Mesenchymal stem cell (in vitro differentiated cells and primary cell): ENCODE data around the gene NUMA1.

Experiments used
- DNase-seq: peaks from one replicate; pipeline ENCODE4 v3.0.0-alpha.2; 2013
- H2AFZ ChIP-seq: one replicate; pipeline ENCODE4 v1.6.1; 2013; ENCODE audit warnings: low read depth, mild to moderate bottlenecking, control low read depth, inconsistent platforms, low read length, moderate library complexity
- H2AK5ac ChIP-seq: 2 replicates; pipeline ENCODE4 v1.6.1; 2013; ENCODE audit warnings: low read length, moderate library complexity, mild to moderate bottlenecking, inconsistent platforms; ENCODE audit not compliant: severe bottlenecking
- H2BK120ac ChIP-seq: one replicate; pipeline ENCODE4 v1.6.1; 2013; ENCODE audit warnings: low read depth, mild to moderate bottlenecking, inconsistent platforms, low read length, moderate library complexity
- H2BK12ac ChIP-seq, 2 experiments: one replicate each; pipeline ENCODE4 v1.6.1; 2013; ENCODE audit warnings: inconsistent platforms in 2 of 2, low read length in 2 of 2, mild to moderate bottlenecking in 2 of 2, moderate library complexity in 2 of 2, control low read depth in 1 of 2
- H2BK15ac ChIP-seq: one replicate; pipeline ENCODE4 v1.6.1; 2013; ENCODE audit warnings: mild to moderate bottlenecking, low read depth, inconsistent platforms; ENCODE audit not compliant: poor library complexity, severe bottlenecking
- H2BK5ac ChIP-seq: 2 replicates; pipeline ENCODE4 v1.6.1; 2013; ENCODE audit warnings: low read depth, mild to moderate bottlenecking, low read length, control low read depth, inconsistent platforms; ENCODE audit not compliant: poor library complexity, severe bottlenecking
- H3K14ac ChIP-seq, 2 experiments: one replicate each; pipeline ENCODE4 v1.6.1; 2013; ENCODE audit warnings: inconsistent platforms in 2 of 2, low read length in 2 of 2, control low read depth in 1 of 2, mild to moderate bottlenecking in 1 of 2, moderate library complexity in 1 of 2
- H3K18ac ChIP-seq, 2 experiments: one replicate each; pipeline ENCODE4 v1.6.1; 2013; ENCODE audit warnings: inconsistent platforms in 2 of 2, low read length in 2 of 2, control low read depth in 1 of 2, low read depth in 1 of 2, mild to moderate bottlenecking in 1 of 2
- H3K23ac ChIP-seq, 2 experiments: one replicate each; pipeline ENCODE4 v1.6.1; 2013; ENCODE audit warnings: inconsistent platforms in 2 of 2, low read length in 2 of 2, mild to moderate bottlenecking in 2 of 2, moderate library complexity in 2 of 2, control low read depth in 1 of 2
- H3K27ac ChIP-seq: 2 replicates; pipeline ENCODE4 v1.5.1; 2013; ENCODE audit warnings: mild to moderate bottlenecking, moderate library complexity, low read length, control low read depth, inconsistent platforms; ENCODE audit not compliant: poor library complexity, severe bottlenecking
- H3K27me3 ChIP-seq, 2 experiments: 2 replicates each; pipeline versions ENCODE4 v1.6.1 to v1.7.0; 2013; ENCODE audit warnings: low read length in 2 of 2, mild to moderate bottlenecking in 2 of 2, moderate library complexity in 2 of 2, control low read depth in 1 of 2, inconsistent platforms in 1 of 2; ENCODE audit not compliant: control insufficient read depth in 1 of 2, insufficient read depth in 1 of 2
- H3K36me3 ChIP-seq, 2 experiments: 2 replicates each; pipeline versions ENCODE4 v1.6.1 to v1.7.0; 2013; ENCODE audit warnings: low read length in 2 of 2, control low read depth in 1 of 2, inconsistent platforms in 1 of 2, low read depth in 1 of 2, mild to moderate bottlenecking in 1 of 2; ENCODE audit not compliant: insufficient read depth in 2 of 2, control insufficient read depth in 1 of 2
- H3K4ac ChIP-seq, 2 experiments: one replicate each; pipeline ENCODE4 v1.6.1; 2013; ENCODE audit warnings: inconsistent platforms in 2 of 2, low read length in 2 of 2, mild to moderate bottlenecking in 2 of 2, moderate library complexity in 2 of 2, control low read depth in 1 of 2, low read depth in 1 of 2
- H3K4me1 ChIP-seq: 2 replicates; pipeline ENCODE4 v1.6.1; 2013; ENCODE audit warnings: low read depth, low read length, control low read depth; ENCODE audit not compliant: control insufficient read depth, insufficient read depth
- H3K4me2 ChIP-seq: 2 replicates; pipeline ENCODE4 v1.6.1; 2013; ENCODE audit warnings: low read length, mild to moderate bottlenecking, inconsistent platforms; ENCODE audit not compliant: poor library complexity, severe bottlenecking
- H3K4me3 ChIP-seq, 2 experiments: 2 replicates each; pipeline versions ENCODE4 v1.5.1 to v1.7.0; 2013; ENCODE audit warnings: low read length in 2 of 2, mild to moderate bottlenecking in 2 of 2, control low read depth in 1 of 2, low read depth in 1 of 2; ENCODE audit not compliant: insufficient read depth in 1 of 2
- H3K79me1 ChIP-seq: replicated peaks from 2 replicates; pipeline ENCODE4 v1.6.1; 2013; ENCODE audit warnings: mild to moderate bottlenecking, control low read depth, low read length, inconsistent platforms; ENCODE audit not compliant: poor library complexity, severe bottlenecking
- H3K9ac ChIP-seq: 2 replicates; pipeline ENCODE4 v1.7.0; 2013; ENCODE audit warnings: mild to moderate bottlenecking, low read length, moderate library complexity
- H3K9me3 ChIP-seq: 2 replicates; pipeline ENCODE4 v1.7.0; 2013; ENCODE audit warnings: mild to moderate bottlenecking, low read length; ENCODE audit not compliant: control insufficient read depth
- H4K8ac ChIP-seq: one replicate; pipeline ENCODE4 v1.6.1; 2013; ENCODE audit warnings: inconsistent platforms, mild to moderate bottlenecking, low read length, moderate library complexity
- H4K91ac ChIP-seq: one replicate; pipeline ENCODE4 v1.6.1; 2013; ENCODE audit warnings: mild to moderate bottlenecking, low read length, inconsistent platforms
- WGBS: methylation state at CpG from one replicate; pipeline ENCODE4 v1.1.7; 2013; ENCODE audit warnings: mixed read lengths; 5-methylcytosine and 5-hydroxymethylcytosine counted together

Gene NUMA1

DNA sequence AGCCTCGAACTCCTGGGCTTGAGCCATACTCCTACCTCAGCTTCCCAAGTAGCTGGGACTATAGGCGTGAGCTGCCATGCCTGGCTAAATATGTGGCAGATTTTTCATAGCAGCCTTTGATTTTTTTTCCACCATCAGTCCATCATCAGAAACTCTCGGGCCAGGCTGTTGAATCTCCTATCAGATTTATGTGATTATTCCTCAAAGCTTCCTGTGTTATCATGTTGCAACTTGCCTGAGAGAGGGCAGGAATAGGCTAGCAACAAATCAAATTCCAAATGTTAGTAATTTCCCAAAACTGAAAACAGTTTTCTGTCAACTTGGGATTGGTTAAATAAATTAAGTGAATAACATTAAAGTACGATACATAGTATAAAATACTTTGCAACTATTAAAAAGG is 3.7 kb upstream of the NUMA1 start:
- Histone ChIP-seq H4K8ac (no peak overlapping the region), H3K14ac (no peak overlapping the region), H2AFZ (no peak overlapping the region), H3K4me2 (no peak overlapping the region), H2BK5ac (no peak overlapping the region), H3K79me1 (peaks cover 11% of the 10 kb centered on the region), H2BK15ac (no peak overlapping the region), H2BK120ac (no peak overlapping the region), H3K4me1 (peaks cover 3% of the 10 kb centered on the region), H2BK12ac (no peak overlapping the region), H3K36me3 (peaks cover 6 to 32% of the 10 kb centered on the region in 2 experiments), H3K23ac (no peak overlapping the region), H4K91ac (no peak overlapping the region), H3K9ac (no peak overlapping the region), H3K27me3 (no peaks in the 10 kb centered on the region), H3K4me3 (no peak overlapping the region), H3K9me3 (no peaks in the 10 kb centered on the region), H3K4ac (no peak overlapping the region), H3K18ac (no peak overlapping the region), H2AK5ac (no peak overlapping the region), H3K27ac (no peak overlapping the region)
- WGBS = 88% methylated on average over 2 of the region's 4 CpGs
- DNase-seq = no peak

DNA sequence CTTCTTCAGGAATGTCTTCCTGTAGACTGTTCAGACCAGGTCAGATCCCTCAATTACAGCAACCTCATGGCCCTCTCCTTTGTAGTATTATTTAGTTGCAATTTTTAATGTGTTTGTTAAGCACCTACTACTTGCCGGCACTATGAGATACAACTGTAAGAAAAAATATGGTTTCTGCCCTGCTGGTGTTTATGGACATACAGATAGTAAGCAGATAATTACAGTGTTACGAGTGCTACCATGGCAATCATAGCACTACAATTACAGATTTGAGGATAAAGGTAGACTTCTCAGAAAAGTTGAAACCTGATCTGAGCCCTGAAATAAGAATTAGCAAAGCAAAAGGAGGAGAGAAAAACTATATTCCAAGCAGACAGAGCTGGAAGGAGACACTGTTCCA is 3.1 kb upstream of the NUMA1 start:
- Histone ChIP-seq H3K4me2 (no peak overlapping the region), H4K91ac (no peak overlapping the region), H3K4ac (no peak overlapping the region), H3K14ac (no peak overlapping the region), H3K27me3 (no peaks in the 10 kb centered on the region), H2AK5ac (no peak overlapping the region), H3K4me1 (peaks cover 3% of the 10 kb centered on the region), H3K27ac (no peak overlapping the region), H2BK15ac (no peak overlapping the region), H3K23ac (no peak overlapping the region), H3K4me3 (no peak overlapping the region), H3K9ac (no peak overlapping the region), H2AFZ (no peak overlapping the region), H2BK12ac (no peak overlapping the region), H3K18ac (no peak overlapping the region), H3K36me3 (peaks cover 6 to 27% of the 10 kb centered on the region in 2 experiments), H4K8ac (no peak overlapping the region), H3K9me3 (no peaks in the 10 kb centered on the region), H2BK5ac (no peak overlapping the region), H3K79me1 (peaks cover 7% of the 10 kb centered on the region), H2BK120ac (no peak overlapping the region)
- DNase-seq = no peak
- 100% methylated on average over 2 of the region's 2 CpGs for WGBS

DNA sequence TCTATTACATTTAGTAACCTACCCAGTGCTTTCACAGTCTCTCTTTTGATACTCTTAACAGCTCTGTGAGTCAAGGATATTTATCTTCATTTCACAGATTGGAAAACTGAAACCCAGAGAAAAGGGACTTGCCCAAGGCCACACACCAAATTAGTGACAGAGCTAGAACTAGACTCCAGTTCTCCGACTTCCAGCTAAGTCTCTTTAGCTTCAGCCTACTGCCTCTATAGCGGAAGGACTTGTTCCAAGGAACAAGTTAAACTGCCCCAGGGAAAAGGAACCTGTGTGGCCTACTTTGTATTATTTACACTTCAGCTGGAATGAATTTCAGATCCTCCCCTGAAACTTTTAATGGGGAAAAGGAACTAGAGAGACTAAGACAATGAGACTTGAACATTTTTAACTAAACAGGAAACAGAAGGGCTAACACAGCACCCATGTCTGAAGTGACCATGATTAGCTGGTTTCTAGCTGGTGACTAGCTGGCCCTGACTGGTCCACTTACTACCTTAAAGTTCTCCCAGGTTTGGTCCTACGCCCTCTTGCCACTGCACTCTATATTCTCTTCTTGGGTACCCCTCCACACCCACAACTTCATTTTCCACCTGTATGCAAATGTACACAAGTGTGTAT is 1.6 kb upstream of the NUMA1 start:
- H3K9me3 ChIP-seq = no peaks in the 10 kb centered on the region
- no peak overlapping the region for H2BK15ac ChIP-seq
- H2BK120ac ChIP-seq = no peak overlapping the region
- H3K27me3 ChIP-seq = no peaks in the 10 kb centered on the region
- H4K8ac ChIP-seq = no peak overlapping the region
- no peak overlapping the region for H3K18ac ChIP-seq
- no peak overlapping the region for H2AK5ac ChIP-seq
- peaks cover 3 to 16% of the 10 kb centered on the region in 2 experiments for H3K36me3 ChIP-seq
- no peak overlapping the region for H3K23ac ChIP-seq
- no peak overlapping the region for H4K91ac ChIP-seq
- WGBS = 100% methylated on average over 3 of the region's 3 CpGs
- H3K79me1 ChIP-seq = peaks cover 2% of the 10 kb centered on the region
- no peak overlapping the region for H2BK12ac ChIP-seq
- no peak overlapping the region for H3K9ac ChIP-seq
- H3K27ac ChIP-seq = no peak overlapping the region
- no peak overlapping the region for H2BK5ac ChIP-seq
- no peak overlapping the region for H3K14ac ChIP-seq
- no peak overlapping the region for H3K4me3 ChIP-seq
- no peak overlapping the region for H2AFZ ChIP-seq
- DNase-seq = no peak
- H3K4ac ChIP-seq = no peak overlapping the region
- H3K4me2 ChIP-seq = no peak overlapping the region
- H3K4me1 ChIP-seq = peaks cover 3% of the 10 kb centered on the region

DNA sequence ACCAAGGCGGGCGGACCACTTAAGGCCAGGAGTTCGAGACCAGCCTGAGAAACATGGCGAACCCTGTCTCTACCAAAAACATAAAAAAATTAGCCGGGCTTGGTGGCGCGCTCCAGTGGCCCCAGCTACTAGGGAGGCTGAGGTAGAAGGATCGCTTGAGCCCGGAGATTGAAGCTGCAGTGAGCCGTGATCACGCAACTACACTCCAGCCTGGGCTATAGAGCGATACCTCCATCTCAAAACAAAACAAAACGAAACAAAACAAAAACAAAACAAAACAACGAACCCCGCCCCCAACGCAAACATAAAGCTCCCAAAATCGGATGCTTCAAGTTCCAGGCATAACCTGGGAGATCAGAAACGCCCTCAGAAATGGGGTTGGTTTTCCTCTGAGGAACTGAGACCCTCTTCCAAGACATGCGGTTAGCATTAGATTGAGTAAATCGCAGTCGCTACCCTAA is 872 bp upstream of the NUMA1 start:
- H2BK120ac ChIP-seq = peak overlapping the region; percentile 27
- H2BK5ac ChIP-seq = no peak overlapping the region
- no peaks in the 10 kb centered on the region for H3K27me3 ChIP-seq
- H3K18ac ChIP-seq = peak overlapping the region; percentile 52 to 89
- peak overlapping the region; percentile 53 to 93 for H3K4me3 ChIP-seq
- H3K4ac ChIP-seq = peak overlapping the region in 1 of 2 experiments; percentile 90
- H4K91ac ChIP-seq = peak overlapping the region; percentile 34
- H3K36me3 ChIP-seq = peaks cover 3 to 13% of the 10 kb centered on the region in 2 experiments
- peaks cover 3% of the 10 kb centered on the region for H3K4me1 ChIP-seq
- H3K9ac ChIP-seq = peak overlapping the region; percentile 94
- H4K8ac ChIP-seq = peak overlapping the region; percentile 45
- peak overlapping the region in 1 of 2 experiments; percentile 70 for H3K23ac ChIP-seq
- no peak overlapping the region for H3K14ac ChIP-seq
- H3K27ac ChIP-seq = peak overlapping the region; percentile 76
- no peak for DNase-seq
- H3K79me1 ChIP-seq = peaks cover 2% of the 10 kb centered on the region
- H2BK15ac ChIP-seq = no peak overlapping the region
- peak overlapping the region in 1 of 2 experiments; percentile 65 for H2BK12ac ChIP-seq
- no peak overlapping the region for H2AK5ac ChIP-seq
- H2AFZ ChIP-seq = no peak overlapping the region
- H3K4me2 ChIP-seq = peak overlapping the region; percentile 94
- H3K9me3 ChIP-seq = no peaks in the 10 kb centered on the region
- WGBS = 88% methylated on average over 21 of the region's 21 CpGs
